Stimulated activated CD4-positive, alpha-beta T cell treated with anti-CD3 and anti-CD28 coated beads, Interleukin-2, amount 100 ng/mL, for 24 hours (primary cell): Measurements from ENCODE around the gene TP73.

Source experiments
- DNase-seq, 2 donors: peaks; one replicate each; pipeline ENCODE4 v3.0.0-alpha.2; 2020

TP73 gene

GRCh38 chr1:3653286-3653618 lies 936 bp downstream of the TP73 start:
- no peak for DNase-seq

- no peak for DNase-seq
Measured at GRCh38 chr1:3654549-3655281, 2.4 kb downstream of the TP73 start.

DNA sequence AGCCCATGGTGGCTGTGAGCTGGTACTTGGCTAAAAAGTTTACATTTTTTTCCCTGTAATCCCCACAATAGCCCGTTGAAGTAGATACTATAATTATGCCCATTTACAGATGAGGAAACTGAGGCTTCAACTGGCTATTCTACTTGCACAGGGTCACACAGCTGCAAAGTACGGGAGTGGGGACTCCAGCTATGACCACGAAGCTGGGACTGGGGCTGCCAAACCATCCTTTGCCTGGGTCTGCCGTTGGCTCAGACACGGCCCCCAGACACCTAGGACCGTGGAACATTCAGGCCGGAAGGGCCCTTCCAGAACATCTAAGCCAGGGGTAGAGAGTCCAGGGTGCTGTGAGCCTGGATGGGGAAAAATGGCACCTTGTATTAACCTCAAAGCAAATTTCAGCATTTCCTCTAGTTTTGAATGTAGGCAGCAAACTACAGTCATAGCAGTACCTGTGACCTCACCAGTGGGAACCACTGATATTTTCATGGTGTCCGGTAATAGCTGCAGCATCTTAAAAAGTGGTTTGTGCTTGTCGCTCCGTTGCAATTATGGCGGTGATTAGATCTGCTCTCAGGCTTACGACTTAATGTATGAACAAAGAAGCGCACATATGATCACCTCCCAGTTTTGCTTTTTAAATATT lies 4.3 kb downstream of the TP73 start:
- DNase-seq = no peak

DNA sequence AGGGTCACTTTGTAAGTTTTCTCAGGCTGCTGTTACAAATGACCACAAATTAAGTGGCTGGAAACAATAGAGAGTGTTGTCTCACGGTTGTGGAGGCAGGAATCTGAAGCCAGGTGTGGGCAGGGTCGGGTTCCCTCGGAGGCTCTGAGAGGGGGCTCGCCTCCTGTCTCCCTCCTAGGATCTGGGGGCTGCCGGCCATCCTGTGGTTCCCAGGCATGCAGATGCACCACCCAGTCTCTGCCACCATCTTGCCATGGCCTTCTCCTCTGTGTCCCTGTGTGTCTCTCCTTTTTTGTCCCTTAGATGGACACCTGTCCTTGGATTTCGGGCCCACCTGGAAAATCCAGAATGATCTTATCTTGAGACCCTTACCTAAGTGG lies 4.8 kb downstream of the TP73 start:
- no peak for DNase-seq

- no peak for DNase-seq
Measured at GRCh38 chr1:3657578-3658230, 5.4 kb downstream of the TP73 start.

DNA sequence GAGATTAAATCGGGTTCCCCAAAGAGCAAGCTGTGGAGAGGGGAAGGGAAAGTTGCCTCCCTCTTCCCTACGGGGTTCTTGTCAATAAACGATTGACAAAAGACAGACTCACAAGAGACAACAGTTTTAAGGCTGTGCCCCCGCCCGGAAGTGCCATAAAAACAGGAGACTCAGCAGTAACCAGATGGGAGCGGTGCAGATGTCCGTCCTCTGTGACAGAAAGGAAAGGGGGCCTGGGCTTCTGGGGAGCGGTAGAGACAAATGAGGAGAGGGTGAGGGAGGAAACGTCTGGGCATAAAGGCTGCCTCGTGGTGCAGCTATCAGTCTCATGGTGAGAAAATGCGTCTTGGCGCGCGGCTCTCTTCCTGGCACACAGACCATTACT lies 5.9 kb downstream of the TP73 start:
- no peak for DNase-seq

DNA sequence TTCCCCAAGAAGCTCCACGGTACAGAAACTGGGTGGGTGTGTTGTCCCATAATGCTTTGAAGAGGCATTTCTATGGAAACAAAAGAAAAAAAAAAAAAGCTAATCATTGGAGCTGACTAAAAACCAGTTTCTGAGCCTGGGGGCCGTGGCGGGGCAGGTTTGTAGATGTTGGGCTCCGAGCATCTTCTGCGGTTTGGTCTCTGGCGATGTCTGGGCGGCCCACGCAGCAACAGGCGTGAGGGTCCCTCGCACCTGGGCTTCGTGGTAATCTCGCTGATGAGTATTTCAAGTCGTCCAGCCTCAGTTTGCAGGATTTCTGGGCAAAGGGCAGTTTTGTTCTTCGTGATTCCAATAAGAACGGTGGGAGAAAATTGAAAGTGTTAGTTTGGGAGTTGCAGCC lies 6.8 kb downstream of the TP73 start:
- DNase-seq = no peak

DNA sequence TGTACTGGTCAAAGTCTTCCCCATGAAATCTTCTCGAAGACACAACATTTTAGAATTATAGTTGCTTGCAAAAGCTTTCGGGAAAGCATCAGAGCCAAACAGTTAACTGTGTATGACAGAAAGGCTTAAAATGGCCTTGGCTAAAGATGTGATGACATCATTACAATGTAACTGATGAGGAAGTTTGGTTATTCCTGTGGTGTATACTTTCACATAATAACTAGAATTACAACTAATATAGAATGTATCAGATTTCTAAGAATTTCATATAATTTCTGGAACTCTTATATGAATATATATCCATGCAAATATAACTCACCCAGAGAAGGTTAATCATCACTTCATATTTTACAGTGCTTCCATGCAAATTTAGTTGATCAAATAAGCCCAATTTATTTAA lies 8.4 kb downstream of the TP73 start:
- no peak for DNase-seq

- DNase-seq = no peak
Measured at GRCh38 chr1:3661631-3662030, 9.3 kb downstream of the TP73 start.

GRCh38 chr1:3662080-3662671 lies 9.9 kb downstream of the TP73 start:
- DNase-seq = no peak

DNA sequence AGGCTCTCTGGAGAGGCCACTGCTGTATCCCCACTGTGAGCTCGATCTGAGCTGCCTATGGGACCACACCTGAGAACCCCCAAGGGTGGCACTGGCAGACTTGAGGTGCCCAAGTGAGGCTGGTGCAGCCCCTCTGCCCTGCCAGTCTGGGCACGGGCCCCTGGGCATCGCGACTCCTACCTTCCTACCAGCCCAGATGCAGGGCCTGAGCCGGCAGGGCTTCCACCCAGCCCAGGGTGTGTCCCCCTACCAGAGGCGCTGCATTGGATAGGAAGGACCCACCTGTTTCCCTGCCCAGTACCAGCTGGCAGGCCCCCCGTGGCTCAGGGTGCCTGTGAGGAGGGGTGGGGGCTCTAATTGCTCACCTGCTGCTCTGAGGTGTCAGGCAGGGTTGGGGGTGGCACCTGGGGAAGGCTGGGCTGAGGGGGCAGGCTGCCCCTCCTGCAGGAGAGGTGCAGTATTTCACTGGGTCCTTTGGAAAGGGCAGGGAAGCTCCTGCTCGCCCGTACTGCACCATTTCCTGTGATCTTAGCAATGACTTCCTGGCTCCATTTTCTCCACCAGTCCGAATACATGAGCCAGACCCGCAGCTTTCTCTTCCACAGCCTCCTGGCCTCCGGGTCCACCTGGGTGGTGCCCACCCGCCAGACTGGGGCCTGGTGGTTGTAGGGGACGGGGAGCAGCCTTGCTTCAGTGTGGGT lies 11.8 kb downstream of the TP73 start:
- DNase-seq = no peak

DNA sequence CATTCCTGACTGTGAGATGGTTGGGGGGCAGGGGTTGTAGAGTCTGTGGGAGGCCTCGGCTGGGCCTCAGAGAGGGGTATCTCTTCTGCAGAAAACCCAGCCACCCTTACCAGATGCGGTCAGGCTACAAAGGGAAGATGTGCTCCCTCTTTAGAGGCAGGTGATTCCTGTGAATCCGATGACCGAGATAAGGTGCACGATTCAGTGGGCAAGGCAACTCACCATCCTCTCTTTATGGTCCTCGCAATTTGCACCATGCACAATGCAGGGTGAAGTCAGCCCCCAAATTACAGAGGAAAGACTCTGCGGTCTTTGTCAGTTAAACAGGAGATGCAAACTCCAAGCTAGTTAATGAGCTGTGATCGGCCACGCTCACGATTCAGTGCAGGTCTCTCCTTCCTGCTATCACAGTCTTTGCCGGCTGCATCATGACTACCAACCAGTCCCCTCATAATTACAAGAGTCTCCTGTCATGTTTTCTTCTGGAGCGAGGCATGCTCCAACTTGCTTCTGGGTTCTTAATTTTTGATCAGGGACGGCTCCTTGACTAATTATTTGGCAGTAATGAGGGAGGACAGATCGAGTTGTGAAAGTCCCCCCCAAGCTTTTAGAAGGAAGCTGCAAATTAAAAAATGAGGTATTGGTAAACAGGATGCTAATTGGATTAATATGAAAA lies 12.5 kb downstream of the TP73 start:
- no peak for DNase-seq

DNA sequence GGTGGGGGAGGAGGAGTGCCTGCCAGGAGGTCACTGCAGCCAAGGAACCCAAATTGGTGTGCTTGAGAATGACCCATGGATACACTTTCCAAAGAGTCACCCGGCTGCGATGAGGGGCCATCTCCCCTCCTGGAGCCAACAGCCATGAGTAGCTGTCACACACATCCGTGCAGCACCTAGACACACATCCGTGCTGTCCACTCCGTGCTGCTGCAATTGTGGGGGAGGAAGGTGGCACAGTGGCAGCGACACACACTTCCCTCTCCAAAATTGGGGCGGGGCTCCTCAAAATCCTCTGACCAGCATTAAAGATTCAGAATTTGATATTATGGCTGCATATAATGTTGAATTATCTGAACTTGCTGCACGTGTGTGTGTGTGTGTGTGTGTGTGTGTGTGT lies 15.8 kb downstream of the TP73 start:
- DNase-seq = no peak

DNA sequence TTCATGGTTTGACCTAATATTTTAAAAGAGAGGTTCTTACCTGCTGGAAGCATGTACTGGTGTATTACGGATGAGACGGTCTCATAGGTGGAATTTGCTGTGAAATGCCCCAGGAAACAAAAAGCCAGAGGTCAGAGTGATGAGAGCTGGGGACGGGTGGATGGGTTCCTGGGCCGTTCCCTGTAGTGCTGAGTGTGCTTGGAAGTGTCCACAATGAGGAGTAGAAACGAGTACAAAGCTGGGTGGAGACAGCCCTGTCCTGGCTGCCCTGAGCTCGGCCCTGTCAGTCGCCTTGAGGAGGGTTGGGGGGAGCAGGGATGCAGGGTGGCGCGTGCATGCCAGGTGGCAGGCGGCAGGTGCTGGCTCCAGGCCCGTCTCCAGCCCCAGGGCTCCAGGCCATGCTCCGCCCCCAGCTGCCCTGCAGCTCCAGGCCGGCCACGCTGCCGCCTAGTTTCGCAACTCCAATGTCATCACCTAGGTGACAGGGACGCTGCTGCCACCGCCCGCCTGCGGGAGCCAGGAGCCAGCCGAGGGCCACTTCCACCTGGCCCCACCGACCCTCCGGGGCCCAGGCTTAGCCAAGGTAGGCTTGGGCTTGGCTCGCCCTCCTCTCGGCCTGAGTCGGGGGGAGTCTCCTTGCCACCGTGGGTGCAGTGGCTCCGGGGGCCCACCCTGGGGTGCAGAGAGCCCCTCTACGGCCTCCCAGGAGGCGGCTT lies 16.4 kb downstream of the TP73 start:
- DNase-seq = no peak

DNA sequence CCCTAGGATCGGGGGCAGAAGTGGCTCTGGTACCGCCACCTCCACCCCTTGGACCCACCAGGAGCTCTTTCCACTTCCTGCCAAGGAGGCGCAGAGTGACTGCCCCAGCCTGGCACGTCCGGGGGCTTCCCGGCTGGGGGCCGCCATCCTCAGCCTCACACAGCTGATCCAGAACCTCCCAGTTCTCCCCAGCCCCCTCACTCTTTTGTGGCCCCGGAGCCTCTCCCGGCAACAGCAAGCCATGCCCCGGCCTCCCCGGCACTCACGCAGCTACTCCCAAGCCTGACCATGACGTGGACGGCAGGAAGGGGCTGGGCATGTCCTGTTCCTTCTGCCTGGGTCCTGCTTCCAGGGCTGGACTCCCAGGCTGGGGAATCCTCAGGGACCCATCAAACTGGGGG lies 17.1 kb downstream of the TP73 start:
- no peak for DNase-seq

DNA sequence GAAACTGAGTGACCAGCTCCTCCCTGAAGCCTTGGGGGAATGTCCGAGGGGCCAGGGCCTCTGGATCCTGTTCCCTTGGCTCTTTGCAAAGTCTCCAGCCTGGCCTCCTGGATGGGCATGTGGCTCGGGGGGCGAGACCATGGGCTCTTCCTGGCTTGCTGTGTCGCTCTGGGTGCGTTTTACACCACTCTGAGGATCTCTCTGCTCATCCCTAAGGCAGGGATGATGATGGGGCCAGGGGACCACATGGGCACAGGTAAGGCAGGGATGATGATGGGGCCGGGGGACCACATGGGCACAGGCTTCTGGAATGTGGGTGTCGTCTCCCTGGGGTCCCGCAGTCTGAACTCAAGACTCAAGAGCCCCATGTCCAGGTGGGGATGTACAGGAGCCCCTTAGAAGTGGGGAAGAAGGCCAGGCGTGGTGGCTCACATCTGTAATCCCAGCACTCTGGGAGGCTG lies 17.7 kb downstream of the TP73 start:
- no peak for DNase-seq

DNA sequence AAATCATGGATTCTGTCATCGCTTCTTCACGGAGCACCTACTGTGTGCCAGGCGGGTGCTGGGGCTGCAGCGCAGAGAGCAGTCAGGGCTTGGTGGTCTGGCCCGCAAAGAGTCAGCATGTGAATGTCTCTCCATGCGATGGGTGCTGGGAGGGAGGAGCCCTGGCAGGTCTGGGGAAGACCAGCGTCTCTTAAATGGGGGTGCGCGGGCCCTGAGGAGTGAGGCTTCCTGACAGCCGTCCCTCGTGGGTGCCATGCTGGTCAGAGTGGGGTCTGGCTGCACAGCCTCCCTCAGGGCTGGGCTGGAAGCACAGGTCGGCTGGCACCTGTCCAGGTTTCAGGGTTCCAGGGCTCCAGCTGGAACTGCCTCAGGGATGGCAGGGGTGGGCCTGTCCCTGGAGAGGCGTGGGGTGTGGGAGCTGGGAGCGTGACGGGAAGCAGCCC lies 18.5 kb downstream of the TP73 start:
- no peak for DNase-seq

DNA sequence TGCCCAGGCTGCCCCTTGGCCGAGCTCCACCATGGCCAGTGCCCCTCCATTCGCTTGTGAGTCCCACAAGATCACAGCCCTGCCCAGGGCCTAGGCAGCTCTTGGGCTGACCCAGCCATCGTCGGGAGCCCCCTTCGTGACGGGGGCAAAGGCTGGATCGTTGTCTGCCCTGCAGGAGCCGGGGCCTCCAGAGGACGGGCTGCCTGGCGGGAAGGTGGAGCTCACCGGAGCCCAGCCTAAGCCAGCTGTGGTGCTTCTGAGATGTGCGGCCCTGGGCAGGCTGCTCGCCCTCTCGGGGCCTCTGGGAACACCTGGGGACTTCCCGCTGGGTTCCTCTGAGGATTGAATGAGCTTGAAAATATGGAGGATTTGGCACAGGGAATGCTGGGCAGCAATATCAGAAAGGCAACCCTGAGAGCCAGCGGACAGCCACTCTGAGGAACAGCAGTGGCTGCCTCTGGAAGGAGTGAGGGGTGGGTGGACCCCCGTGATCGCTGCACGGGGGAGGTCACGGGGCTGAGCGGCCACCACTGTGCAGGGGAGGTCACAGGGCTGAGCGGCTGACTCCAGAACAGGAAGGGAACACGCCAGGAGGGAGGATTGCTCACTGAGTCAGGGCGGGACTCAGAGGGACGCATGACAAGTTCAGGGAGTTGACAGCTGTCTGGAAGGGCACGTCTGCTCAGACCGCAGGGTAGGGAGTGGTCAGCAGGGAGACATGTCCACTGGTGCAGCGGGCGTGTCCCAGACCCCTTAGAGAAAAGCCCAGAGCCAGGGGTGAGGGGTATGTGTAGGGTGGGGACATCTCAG lies 19.3 kb downstream of the TP73 start:
- no peak for DNase-seq

GRCh38 chr1:3672231-3672970 lies 20.1 kb downstream of the TP73 start:
- DNase-seq = no peak

DNA sequence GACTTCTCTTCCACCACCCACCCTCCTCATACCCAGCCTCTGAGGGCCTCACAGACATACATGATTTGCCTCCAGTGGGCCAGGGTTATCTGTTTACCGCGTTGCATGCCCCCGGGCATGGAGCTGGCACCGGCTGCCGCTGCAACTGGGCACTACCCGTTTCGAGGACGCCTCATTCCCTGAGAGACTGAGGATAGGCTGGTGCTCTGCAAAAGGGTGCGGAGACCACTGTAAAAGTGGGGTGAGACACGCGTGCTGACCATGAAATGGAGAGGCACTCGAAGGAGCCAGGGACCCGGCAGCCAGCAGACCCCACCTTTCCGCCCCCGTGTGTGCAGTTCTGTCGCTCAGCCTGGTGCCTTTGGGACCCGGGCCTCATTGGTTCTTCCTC lies 20.6 kb downstream of the TP73 start:
- no peak for DNase-seq
